Stomach (tissue), 4 donors: Measurements from ENCODE around the gene DHRS4L2.
"Not testable (repeated sequence)": the region's sequence is repeated elsewhere in the genome, so short reads cannot be mapped to it uniquely, and the experiment has no call there.

ENCODE experiments used
- CTCF ChIP-seq, 7 experiments: fragments of 450-650 bp in 4 of 7; fragments of 200-600 bp in 3 of 7; sonication (generic) in 3 of 7; IDR thresholded peaks; one replicate each; pipeline ENCODE4 v1.5.1; 2016 to 2019; ENCODE audit warnings: antibody characterized with exemption in 7 of 7, control low read depth in 2 of 7, mild to moderate bottlenecking in 1 of 7
- EP300 ChIP-seq: sonication (generic); formaldehyde crosslinking; IDR thresholded peaks from one replicate; pipeline ENCODE4 v1.6.1; 2017; ENCODE audit warnings: antibody characterized with exemption
- POLR2A ChIP-seq, 4 donors: fragments of 450-650 bp; IDR thresholded peaks; one replicate each; pipeline ENCODE4 v1.6.1; 2016; ENCODE audit warnings: antibody characterized with exemption in 4 of 4, control low read depth in 2 of 4, mild to moderate bottlenecking in 1 of 4, moderate library complexity in 1 of 4
- POLR2AphosphoS5 ChIP-seq, 3 donors: sonication (generic); formaldehyde crosslinking; IDR thresholded peaks; one replicate each; pipeline ENCODE4 v1.6.1; 2016; ENCODE audit warnings: antibody characterized with exemption in 3 of 3

GRCh38 chr14:24036963-24037657 lies 48.4 kb downstream of the DHRS4L2 start:
- not testable (repeated sequence) for TF ChIP-seq POLR2AphosphoS5 (IDR thresholded peaks at IDR 0.05); CTCF (IDR thresholded peaks at IDR 0.05); POLR2A (IDR thresholded peaks at IDR 0.05); EP300
